LNCaP clone FGC (cell line): Measurements from ENCODE around the gene UBE2B.

Source experiments
- DNase-seq: peaks from one replicate; pipeline ENCODE4 v3.0.0-alpha.2; 2011; ENCODE audit warnings: low read depth
- H3K4me3 ChIP-seq: 2 replicates; pipeline ENCODE4 v1.5.1; 2011; ENCODE audit warnings: mild to moderate bottlenecking, low read depth, low read length, control low read depth
- CTCF ChIP-seq: IDR thresholded peaks from 2 replicates; pipeline ENCODE4 v1.5.1; 2012; ENCODE audit warnings: mild to moderate bottlenecking; ENCODE audit not compliant: control insufficient read depth, insufficient read depth; ENCODE audit errors: extremely low read depth

Gene UBE2B

GRCh38 chr5:134383980-134384697 lies 12.8 kb downstream of the UBE2B start:
- no peak for DNase-seq
- H3K4me3 ChIP-seq, result no peak overlapping the region
- TF ChIP-seq CTCF, result no peak

GRCh38 chr5:134387443-134387842 lies 16.1 kb downstream of the UBE2B start:
- no peak for DNase-seq
- TF ChIP-seq CTCF, result no peak
- no peak overlapping the region for H3K4me3 ChIP-seq

- no peak for DNase-seq
- no peak for TF ChIP-seq CTCF
- H3K4me3 ChIP-seq, result no peak overlapping the region
Observed at GRCh38 chr5:134392301-134392700, 20.9 kb downstream of the UBE2B start.

GRCh38 chr5:134394932-134395331 lies 23.6 kb downstream of the UBE2B start:
- no peak for DNase-seq
- no peak overlapping the region for H3K4me3 ChIP-seq
- TF ChIP-seq CTCF, result no peak

GRCh38 chr5:134396274-134396673 lies 24.9 kb downstream of the UBE2B start:
- no peak for TF ChIP-seq CTCF

GRCh38 chr5:134397196-134397595 lies 25.8 kb downstream of the UBE2B start:
- no peak for TF ChIP-seq CTCF
- no peak overlapping the region for H3K4me3 ChIP-seq
- DNase-seq, result no peak

More at GRCh38 chr5:134396274-134396673, 24.9 kb downstream of the UBE2B start:
- H3K4me3 ChIP-seq, result no peak overlapping the region
- no peak for DNase-seq

GRCh38 chr5:134398609-134399155 lies 27.3 kb downstream of the UBE2B start:
- TF ChIP-seq CTCF, result no peak
- no peak overlapping the region for H3K4me3 ChIP-seq
- DNase-seq, result no peak
